ENCODE data around the gene GCLM.

GCLM gene

GRCh38 chr1:93845538-93846205, 63.6 kb downstream of the GCLM start:
- Mint-ChIP-seq H3K4me1 (peaks cover 35% of the 10 kb centered on the region), H3K9me3 (peaks cover 3% of the 10 kb centered on the region), H3K27ac (peak overlapping the region; percentile 100), H3K4me3 (peak overlapping the region; percentile 88), H3K36me3 (peaks cover 31% of the 10 kb centered on the region)
- ATAC-seq (peak; percentile 76), DNase-seq (ENCODE audit: low spot score in 2 of 2) (peak in 1 of 2 donors; percentile 58)

GRCh38 chr1:93844262-93845045, 64.8 kb downstream of the GCLM start:
- no peak for ATAC-seq
- Mint-ChIP-seq H3K4me1 (peaks cover 35% of the 10 kb centered on the region), H3K27ac (no peak overlapping the region), H3K9me3 (no peaks in the 10 kb centered on the region), H3K4me3 (no peak overlapping the region), H3K36me3 (peaks cover 31% of the 10 kb centered on the region)
- DNase-seq (ENCODE audit: low spot score in 2 of 2): no peak

GRCh38 chr1:93842750-93843500, 66.3 kb downstream of the GCLM start:
- Mint-ChIP-seq H3K4me3 (no peak overlapping the region), H3K4me1 (peaks cover 34% of the 10 kb centered on the region), H3K27ac (no peak overlapping the region), H3K36me3 (peaks cover 25% of the 10 kb centered on the region), H3K9me3 (no peaks in the 10 kb centered on the region)
- DNase-seq (ENCODE audit: low spot score in 2 of 2) (no peak), ATAC-seq (no peak)

- DNase-seq (ENCODE audit: low spot score in 2 of 2) (no peak), ATAC-seq (no peak)
- Mint-ChIP-seq H3K4me1 (peaks cover 25% of the 10 kb centered on the region), H3K4me3 (no peak overlapping the region), H3K36me3 (peaks cover 14% of the 10 kb centered on the region), H3K9me3 (no peaks in the 10 kb centered on the region), H3K27ac (no peak overlapping the region)
These were observed 67.5 kb downstream of the GCLM start for GRCh38 chr1:93841771-93842170.

- Mint-ChIP-seq H3K36me3 (peaks cover 6% of the 10 kb centered on the region), H3K4me1 (peaks cover 25% of the 10 kb centered on the region), H3K27ac (no peak overlapping the region), H3K9me3 (no peaks in the 10 kb centered on the region), H3K4me3 (no peak overlapping the region)
- DNase-seq (ENCODE audit: low spot score in 2 of 2): no peak
- no peak for ATAC-seq
These were observed 68.2 kb downstream of the GCLM start for GRCh38 chr1:93840956-93841482.

GRCh38 chr1:93839753-93840152, 69.5 kb downstream of the GCLM start:
- Mint-ChIP-seq H3K4me3 (no peak overlapping the region), H3K9me3 (peaks cover 3% of the 10 kb centered on the region), H3K27ac (peak overlapping the region; percentile 20), H3K4me1 (peaks cover 14% of the 10 kb centered on the region), H3K36me3 (no peaks in the 10 kb centered on the region)
- DNase-seq (ENCODE audit: low spot score in 2 of 2): no peak
- ATAC-seq: peak; percentile 72

GRCh38 chr1:93839307-93839706, 69.9 kb downstream of the GCLM start:
- DNase-seq (ENCODE audit: low spot score in 2 of 2): no peak
- peak; percentile 94 for ATAC-seq

GRCh38 chr1:93837961-93838360, 71.3 kb downstream of the GCLM start:
- no peak overlapping the region for H3K27ac Mint-ChIP-seq
- no peaks in the 10 kb centered on the region for H3K36me3 Mint-ChIP-seq
- H3K9me3 Mint-ChIP-seq: peaks cover 14% of the 10 kb centered on the region
- DNase-seq (ENCODE audit: low spot score in 2 of 2) (no peak), ATAC-seq (no peak)
- H3K4me1 Mint-ChIP-seq: peaks cover 7% of the 10 kb centered on the region
- H3K4me3 Mint-ChIP-seq: no peak overlapping the region

More at GRCh38 chr1:93839307-93839706, 69.9 kb downstream of the GCLM start:
- no peaks in the 10 kb centered on the region for H3K36me3 Mint-ChIP-seq
- H3K4me1 Mint-ChIP-seq: peaks cover 10% of the 10 kb centered on the region
- no peak overlapping the region for H3K4me3 Mint-ChIP-seq
- peak overlapping the region; percentile 20 for H3K27ac Mint-ChIP-seq
- H3K9me3 Mint-ChIP-seq: peaks cover 7% of the 10 kb centered on the region
